M059J (cell line): ENCODE results near the gene NIP7. TPM values are rescaled to one million over a fixed set of nuclear protein-coding genes. Genes with fewer than 3 reads are reported as not detected.

Source experiments
- DNase-seq: peaks from one replicate; pipeline ENCODE4 v3.0.0-alpha.2; 2012; ENCODE audit warnings: low read depth
- total RNA-seq: library from RNA; depleted of rRNA; stranded (reverse); fragments of >200 nt; shearing (Covaris generic); gene quantifications from 2 replicates; pipeline ENCODE4 v1.2.3, GENCODE V29; 2014

NIP7 gene
- total RNA-seq, 1 experiment from 2014 or later, result 29.4 TPM

DNA sequence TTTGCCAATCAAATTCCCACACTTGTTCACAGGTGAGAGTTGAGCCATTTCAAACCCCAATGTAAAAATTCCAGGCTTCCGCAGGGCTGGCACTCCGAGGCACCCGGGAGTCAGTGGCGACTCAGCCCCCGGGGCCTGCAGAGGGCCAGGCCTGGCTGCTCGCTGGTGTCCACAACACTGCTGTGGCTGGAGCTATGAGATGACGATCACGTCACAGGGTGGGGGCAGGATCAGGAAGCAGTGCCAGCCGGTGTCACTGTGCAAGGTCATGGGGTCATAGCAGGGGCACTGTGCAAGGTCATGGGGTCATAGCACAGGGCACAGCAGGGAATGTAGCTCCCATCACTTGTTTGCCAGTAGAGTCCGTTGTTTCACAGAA lies 20.7 kb upstream of the NIP7 start:
- no peak for DNase-seq

- DNase-seq, result no peak
Observed at GRCh38 chr16:69319381-69319780, 20.2 kb upstream of the NIP7 start.

DNA sequence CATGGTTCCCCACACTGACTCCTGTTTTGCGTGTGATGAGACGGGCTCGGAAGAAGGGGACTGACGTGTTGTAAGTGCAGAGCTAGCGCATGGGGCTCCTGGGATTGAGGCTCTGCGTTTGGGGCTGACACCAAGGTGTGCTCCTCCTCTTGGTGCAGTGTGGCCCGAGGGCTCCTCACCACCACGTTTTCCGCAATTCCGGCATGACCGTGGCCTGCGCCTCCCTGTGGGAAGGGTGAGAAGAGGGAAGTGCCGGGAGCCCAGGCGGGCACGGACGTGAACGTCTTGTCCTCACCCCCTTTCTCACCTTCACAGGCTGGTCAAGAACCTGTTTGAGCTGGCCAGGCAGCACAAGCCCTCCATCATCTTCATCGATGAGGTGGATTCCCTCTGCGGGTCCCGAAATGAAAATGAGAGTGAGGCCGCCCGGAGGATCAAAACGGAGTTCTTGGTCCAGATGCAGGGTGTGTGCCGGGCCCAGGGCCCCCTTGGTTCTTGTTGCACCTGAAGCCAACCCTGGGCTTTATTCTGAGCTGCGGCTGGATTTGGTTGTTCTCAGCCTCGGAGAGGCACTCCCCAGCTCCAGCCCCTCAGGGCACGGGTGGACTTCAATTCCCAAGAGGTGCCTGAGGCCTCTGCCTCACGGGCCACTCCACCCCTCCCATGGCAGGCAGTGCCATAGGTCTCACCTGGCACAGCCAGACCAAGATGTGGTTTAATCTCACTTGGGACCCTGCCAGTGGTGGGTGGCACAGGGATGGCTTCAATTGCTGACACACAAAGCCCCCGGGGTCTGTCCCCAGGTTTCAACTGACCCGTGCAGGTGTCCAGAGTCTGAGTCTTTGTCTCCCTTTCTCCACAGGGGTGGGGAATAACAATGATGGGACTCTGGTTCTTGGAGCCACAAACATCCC lies 19.5 kb upstream of the NIP7 start:
- DNase-seq, result no peak

- DNase-seq, result no peak
Observed at GRCh38 chr16:69320740-69321073, 18.9 kb upstream of the NIP7 start.

GRCh38 chr16:69321080-69321479 lies 18.5 kb upstream of the NIP7 start:
- DNase-seq, result no peak

- no peak for DNase-seq
Observed at GRCh38 chr16:69322343-69322742, 17.2 kb upstream of the NIP7 start.

DNA sequence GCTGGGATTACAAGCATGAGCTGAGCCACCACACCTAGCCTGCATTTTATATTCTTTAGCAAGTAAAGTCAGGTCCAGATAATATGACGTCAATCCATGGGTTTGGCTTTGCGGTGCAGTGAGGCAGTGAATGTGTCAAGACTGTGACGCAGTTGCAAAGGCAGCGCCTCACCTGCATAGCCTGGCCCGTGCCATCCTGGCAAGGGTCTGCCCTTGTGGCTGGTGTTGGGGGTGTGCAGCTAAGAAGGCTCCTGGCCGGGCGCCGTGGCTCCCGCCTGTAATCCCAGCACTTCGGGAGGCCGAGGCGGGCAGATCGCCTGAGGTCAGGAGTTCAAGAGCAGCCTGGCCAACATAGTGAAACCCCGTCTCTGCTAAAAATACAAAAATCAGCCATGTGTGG lies 16.2 kb upstream of the NIP7 start:
- DNase-seq, result no peak

DNA sequence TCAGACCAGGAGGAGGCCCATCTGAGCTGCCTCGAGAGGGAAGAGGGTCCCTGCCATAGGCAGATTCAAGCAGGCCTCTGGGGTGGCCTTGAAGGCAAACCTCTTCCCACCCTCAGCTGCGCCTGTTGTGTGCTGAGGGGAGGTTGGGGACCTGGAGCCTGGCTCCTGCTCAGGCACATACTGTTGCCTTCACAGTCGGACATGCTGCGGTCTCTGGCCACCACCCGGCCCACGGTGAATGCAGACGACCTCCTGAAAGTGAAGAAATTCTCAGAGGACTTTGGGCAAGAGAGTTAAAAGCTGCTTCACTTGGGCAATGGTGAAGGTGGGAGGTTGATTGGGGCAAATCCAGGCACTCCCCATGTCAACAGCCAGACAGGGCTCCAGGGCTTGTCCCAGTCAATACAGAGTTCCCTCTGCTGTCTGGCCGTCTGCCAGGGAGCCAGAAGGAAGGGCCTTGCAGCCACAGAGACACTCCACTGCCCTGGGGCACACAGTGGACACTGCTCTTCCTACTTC lies 15.5 kb upstream of the NIP7 start:
- peak; percentile 42 for DNase-seq

- DNase-seq, result no peak
Observed at GRCh38 chr16:69324585-69325253, 14.9 kb upstream of the NIP7 start.

GRCh38 chr16:69325784-69326171 lies 13.8 kb upstream of the NIP7 start:
- DNase-seq, result no peak

DNA sequence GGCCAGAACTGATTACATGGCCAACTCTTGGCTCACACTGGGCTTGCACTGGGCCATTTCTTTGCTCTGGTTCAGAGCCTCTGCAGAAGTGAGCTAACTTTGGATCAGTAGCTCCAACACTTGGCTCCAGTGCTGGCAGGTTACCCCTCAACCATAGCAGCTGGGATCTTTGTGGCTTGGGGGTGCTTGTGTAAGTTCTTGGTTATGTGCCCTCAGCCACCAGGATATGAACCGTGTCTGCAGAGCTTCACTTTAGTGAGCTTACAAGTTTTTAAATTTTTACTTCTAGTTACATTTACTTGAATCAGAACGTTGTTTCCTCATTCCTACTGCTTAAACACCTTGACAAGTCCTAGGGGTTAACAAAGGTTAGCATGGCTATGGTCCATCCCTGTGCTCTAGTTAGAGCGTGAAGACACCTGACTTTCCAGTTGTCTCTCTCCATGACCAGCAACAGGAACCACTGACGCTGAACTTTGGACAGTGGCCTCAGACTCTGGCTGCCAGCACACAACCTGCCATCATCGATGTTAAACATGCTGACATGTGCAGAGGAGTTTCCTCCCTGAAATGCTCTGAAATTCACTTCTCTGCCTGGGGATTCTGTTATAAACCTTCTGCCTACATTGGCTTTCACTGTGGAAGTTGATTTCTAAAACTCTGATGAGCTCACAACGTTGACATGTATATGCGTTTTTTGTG lies 13.2 kb upstream of the NIP7 start:
- no peak for DNase-seq

DNA sequence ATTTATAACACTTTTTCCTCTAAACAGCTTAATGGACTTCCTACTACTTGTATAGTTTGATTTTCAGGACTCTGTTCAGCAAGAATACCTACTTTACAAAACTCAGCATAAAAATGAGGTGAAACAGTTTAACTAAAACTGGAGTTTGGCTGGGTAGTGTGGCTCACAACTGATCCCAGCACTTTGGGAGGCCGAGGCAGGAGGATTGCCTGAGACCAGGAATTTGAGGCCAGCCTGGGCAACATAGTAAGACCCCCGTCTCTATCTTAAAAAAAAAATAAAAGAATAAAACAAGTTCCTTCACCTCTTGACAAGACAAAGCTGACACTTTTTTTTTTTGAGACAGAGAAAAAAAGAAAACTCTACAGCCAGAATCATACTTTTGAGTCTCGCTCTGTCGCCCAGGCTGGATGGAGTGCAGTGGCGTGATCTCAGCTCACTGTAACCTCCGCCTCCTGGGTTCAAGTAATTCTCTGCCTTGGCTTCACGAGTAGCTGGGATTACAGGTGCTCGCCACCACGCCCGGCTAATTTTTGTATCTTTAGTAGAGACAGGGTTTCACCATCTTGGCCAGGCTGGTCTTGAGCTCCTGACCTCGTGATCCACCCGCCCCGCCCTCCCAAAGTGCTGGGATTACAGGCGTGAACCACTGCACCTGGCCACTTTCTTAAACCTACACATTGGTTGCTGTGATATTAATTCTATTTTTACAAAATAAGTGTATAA lies 11.8 kb upstream of the NIP7 start:
- DNase-seq, result no peak

GRCh38 chr16:69328854-69329316 lies 10.7 kb upstream of the NIP7 start:
- peak; percentile 59 for DNase-seq

DNA sequence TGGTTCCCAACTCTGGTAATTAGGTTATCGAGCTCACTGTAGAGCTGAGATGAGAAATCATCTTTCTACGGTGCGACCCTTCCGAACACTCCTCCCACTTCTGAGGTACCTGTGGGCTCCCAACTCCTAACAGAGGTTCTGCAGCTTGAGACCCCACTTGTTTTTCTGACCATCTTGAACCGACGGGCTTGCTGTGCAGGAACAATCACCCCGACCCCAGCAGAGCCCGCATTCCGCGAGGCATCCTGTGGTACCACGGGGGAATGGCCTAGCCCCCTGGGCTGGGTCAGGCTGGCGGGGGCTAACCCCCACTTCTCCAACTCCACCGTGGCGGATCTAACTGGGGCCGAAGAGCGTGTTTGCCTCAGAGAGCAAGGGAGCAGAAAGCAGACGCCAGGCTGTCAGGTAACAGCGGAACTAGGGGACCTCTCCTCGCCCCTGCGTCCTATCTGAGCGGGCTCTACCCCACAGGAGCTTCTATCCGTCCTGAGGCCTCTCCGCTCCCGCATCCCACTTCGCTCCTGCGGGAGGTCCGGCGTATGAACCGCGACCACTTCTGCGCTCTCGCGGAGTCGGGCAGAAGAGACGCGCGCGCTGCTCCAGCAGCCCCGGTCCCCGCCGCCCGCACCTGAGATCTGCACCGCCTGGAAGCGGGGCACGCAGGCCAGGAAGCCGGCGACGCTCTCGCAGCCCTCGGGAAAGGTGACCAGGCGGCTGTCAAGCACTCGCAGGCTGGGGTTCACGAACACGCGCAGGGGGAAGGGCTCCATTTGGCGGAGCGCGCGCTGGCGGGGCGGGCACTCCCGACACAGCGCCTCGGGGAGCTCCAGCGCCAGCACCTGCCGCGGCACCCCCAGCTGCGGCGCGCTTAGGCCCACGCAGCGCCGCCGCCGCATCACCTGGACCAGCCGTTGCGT lies 9.9 kb upstream of the NIP7 start:
- DNase-seq, result peak; percentile 38

DNA sequence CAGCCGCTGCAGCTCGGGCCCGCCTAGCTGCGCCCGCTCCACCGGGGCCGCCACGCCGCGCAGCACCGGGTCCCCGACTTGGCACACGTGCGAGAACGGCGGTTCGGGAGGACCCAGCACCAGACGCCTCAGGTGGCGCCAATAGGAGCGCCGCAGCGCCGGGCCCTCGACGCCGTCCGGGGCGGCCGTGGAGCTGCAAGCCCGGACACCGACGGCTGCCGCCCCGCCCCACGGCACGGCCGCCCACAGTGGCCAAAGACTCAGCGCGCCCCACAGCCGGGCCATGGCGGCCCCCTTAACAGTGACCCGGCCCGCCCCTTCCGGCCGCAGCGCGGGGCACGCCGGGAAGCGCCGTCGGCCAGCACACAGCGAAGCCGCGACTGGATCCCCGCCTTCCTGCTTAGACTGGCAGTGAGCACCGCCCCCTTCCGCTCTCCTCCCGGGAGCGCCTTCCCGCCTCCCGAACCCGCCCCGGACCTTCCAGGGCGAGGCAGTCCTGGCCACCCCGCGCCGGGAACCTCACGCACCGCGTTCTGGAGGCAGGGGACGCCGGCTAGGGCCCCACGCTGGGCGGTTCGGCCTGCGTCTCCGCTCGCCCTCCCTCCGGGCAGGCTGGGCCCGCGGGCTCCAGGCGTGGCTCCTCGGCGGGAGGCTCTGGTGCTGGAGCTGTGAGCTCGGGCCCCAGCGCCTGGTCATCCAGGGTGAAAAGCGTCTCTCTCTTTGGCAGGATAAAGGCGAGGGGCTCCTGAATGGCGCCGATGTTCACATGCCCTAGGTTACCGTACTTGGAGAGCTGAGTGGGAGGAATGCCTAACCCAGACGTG lies 9.1 kb upstream of the NIP7 start, which contains the start of gene PDF:
Gene PDF (minus strand): TSS at position 303 of the 824 bp plus-strand sequence. CDS start 18 bp downstream, at position 285.
- peak; percentile 92 for DNase-seq

DNA sequence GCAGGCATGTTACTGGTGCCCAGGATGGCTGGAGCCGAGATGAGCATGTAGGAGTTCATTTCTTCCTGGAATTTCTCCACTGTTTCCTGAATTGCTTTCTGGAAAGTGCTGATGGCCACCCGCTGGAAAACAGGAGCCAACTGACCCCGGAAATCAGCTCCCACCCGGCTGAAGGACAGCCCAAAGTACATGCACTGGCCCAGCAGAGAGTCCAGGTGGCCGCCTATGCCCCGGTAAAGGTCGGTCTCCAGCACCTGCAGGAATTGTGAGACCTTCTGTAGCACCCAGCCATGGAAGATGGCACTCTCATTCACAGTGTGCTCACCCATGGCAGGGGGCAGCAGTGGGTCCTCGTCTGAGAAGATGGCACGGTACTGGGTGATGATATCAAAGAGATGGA lies 4.9 kb upstream of the NIP7 start:
- DNase-seq, result no peak

- DNase-seq, result no peak
Observed at GRCh38 chr16:69338557-69339288, 849 bp upstream of the NIP7 start.

- peak; percentile 20 for DNase-seq
Observed at GRCh38 chr16:69340095-69340644, 598 bp downstream of the NIP7 start.

DNA sequence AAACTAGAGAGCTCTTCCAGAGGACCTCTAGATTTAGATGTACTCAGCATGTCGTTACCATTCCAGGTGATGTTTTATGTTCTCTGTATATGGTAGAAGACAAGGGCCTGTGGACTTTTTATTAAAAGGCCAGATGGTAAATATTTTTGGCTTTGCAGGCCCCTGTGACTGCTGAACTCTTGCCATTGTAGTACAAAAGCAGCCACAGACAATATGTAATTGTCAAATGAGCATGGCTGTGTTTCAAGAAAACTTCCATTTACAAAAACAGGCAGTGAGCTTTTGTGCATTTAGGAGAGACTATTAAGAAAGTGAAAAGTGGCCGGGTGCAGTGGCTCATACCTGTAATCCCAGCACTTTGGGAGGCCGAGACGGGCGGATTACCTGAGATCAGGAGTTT lies 4.6 kb downstream of the NIP7 start:
- DNase-seq, result no peak
